Measurements from ENCODE around the gene CPXM2.
A peak's percentile ranks its signal among the peaks of the same experiment; 100 is the strongest.

CPXM2 gene

GRCh38 chr10:123797813-123798212 is 93.8 kb downstream of the CPXM2 start:
- no peak for DNase-seq (ENCODE audit: low spot score)

- no peak for DNase-seq (ENCODE audit: low spot score)
Measured at GRCh38 chr10:123796736-123797135, 94.9 kb downstream of the CPXM2 start.

- DNase-seq (ENCODE audit: low spot score) = no peak
Measured at GRCh38 chr10:123795846-123796590, 95.6 kb downstream of the CPXM2 start.

GRCh38 chr10:123795196-123795780 is 96.3 kb downstream of the CPXM2 start:
- no peak for DNase-seq (ENCODE audit: low spot score)

- DNase-seq (ENCODE audit: low spot score) = no peak
Measured at GRCh38 chr10:123792248-123792978, 99.2 kb downstream of the CPXM2 start.

- no peak for DNase-seq (ENCODE audit: low spot score)
Measured at GRCh38 chr10:123790132-123790885, 101.3 kb downstream of the CPXM2 start.

GRCh38 chr10:123788981-123789380 is 102.6 kb downstream of the CPXM2 start:
- DNase-seq (ENCODE audit: low spot score) = no peak

- no peak for DNase-seq (ENCODE audit: low spot score)
Measured at GRCh38 chr10:123787566-123787965, 104.0 kb downstream of the CPXM2 start.

GRCh38 chr10:123786896-123787295 is 104.7 kb downstream of the CPXM2 start:
- DNase-seq (ENCODE audit: low spot score) = no peak

- DNase-seq (ENCODE audit: low spot score) = no peak
Measured at GRCh38 chr10:123786306-123786705, 105.3 kb downstream of the CPXM2 start.

- DNase-seq (ENCODE audit: low spot score) = no peak
Measured at GRCh38 chr10:123784646-123785045, 107.0 kb downstream of the CPXM2 start.

- no peak for DNase-seq (ENCODE audit: low spot score)
Measured at GRCh38 chr10:123784216-123784615, 107.4 kb downstream of the CPXM2 start.

- DNase-seq (ENCODE audit: low spot score) = no peak
Measured at GRCh38 chr10:123783296-123783695, 108.3 kb downstream of the CPXM2 start.

- no peak for DNase-seq (ENCODE audit: low spot score)
Measured at GRCh38 chr10:123782549-123782948, 109.1 kb downstream of the CPXM2 start.

- no peak for DNase-seq (ENCODE audit: low spot score)
Measured at GRCh38 chr10:123781956-123782500, 109.6 kb downstream of the CPXM2 start.

- DNase-seq (ENCODE audit: low spot score) = no peak
Measured at GRCh38 chr10:123781324-123781900, 110.2 kb downstream of the CPXM2 start.

- DNase-seq (ENCODE audit: low spot score) = peak; percentile 10
Measured at GRCh38 chr10:123778719-123779517, 112.7 kb downstream of the CPXM2 start.

- DNase-seq (ENCODE audit: low spot score) = no peak
Measured at GRCh38 chr10:123777881-123778280, 113.7 kb downstream of the CPXM2 start.

GRCh38 chr10:123774132-123774742 is 117.4 kb downstream of the CPXM2 start:
- DNase-seq (ENCODE audit: low spot score) = no peak

All from Ammon's horn (tissue), 1 donor.